ENCODE measurements around the gene NLGN1. TPM values are rescaled to one million over a fixed set of nuclear protein-coding genes. Genes with fewer than 3 reads are reported as not detected.

The NLGN1 gene
- total and polyA plus RNA-seq, 2 of the 8 experiments (the other 6 are each of a cell fraction or from before 2014, with no cell fraction given): 7.8 to 14.8 TPM

GRCh38 chr3:174335324-174335723 lies 937.8 kb downstream of the NLGN1 start:
- POLR2A ChIA-PET (ENCODE audit: partially characterized antibody): interaction anchor here (1.3 kb wide), 1 partner anchor 9 kb away, joined by 4 read pairs; no protein-coding TSS in a partner anchor
- Histone ChIP-seq H4K5ac (ENCODE audit: insufficient read length, low read depth, low read length) (no peak overlapping the region), H4K8ac (ENCODE audit: extremely low read depth, insufficient read depth, low read length) (no peak overlapping the region), H4K91ac (replicated peaks; ENCODE audit: insufficient read length, low read length) (no peak overlapping the region), H3K27me3 (replicated peaks in 1 of 4; ENCODE audit: control insufficient read depth in 3 of 4, extremely low read depth in 1 of 4, insufficient read depth in 3 of 4, low read length in 3 of 4) (no peaks in the 10 kb centered on the region), H3K27ac (ENCODE audit: low read depth, low read length) (no peak overlapping the region), H3K4me1 (replicated peaks in 1 of 4; ENCODE audit: control insufficient read depth in 3 of 4, insufficient read depth in 4 of 4, low read length in 3 of 4) (peaks cover 0 to 5% (median 0%) of the 10 kb centered on the region in 4 experiments; a peak in 2 of 7 replicates), H3K79me2 (ENCODE audit: control insufficient read depth in 1 of 2, insufficient read depth in 2 of 2, low read length in 2 of 2) (no peaks in the 10 kb centered on the region), H4K20me1 (replicated peaks in 1 of 2; ENCODE audit: control insufficient read depth in 1 of 2, insufficient read depth in 2 of 2, low read length in 2 of 2) (no peaks in the 10 kb centered on the region), H2AFZ (ENCODE audit: low read length) (no peak overlapping the region), H3K4ac (replicated peaks; ENCODE audit: insufficient read length, low read depth, low read length) (no peak overlapping the region), H3K23ac (ENCODE audit: insufficient read length) (no peak overlapping the region), H3K79me1 (ENCODE audit: low read depth, low read length) (no peaks in the 10 kb centered on the region), H2BK20ac (ENCODE audit: low read length) (no peak overlapping the region), H3K36me3 (ENCODE audit: control insufficient read depth in 2 of 4, insufficient read depth in 4 of 4, low read length in 3 of 4) (no peaks in the 10 kb centered on the region), H3K14ac (ENCODE audit: insufficient read length) (no peak overlapping the region), H3K9me3 (ENCODE audit: insufficient read depth in 2 of 2, low read depth in 1 of 2, low read length in 1 of 2) (no peaks in the 10 kb centered on the region), H3K4me3 (ENCODE audit: extremely low read depth in 1 of 4, insufficient read depth in 2 of 4, low read depth in 3 of 4, low read length in 4 of 4) (no peak overlapping the region), H3K18ac (ENCODE audit: extremely low read depth, low read length) (no peak overlapping the region), H3K4me2 (ENCODE audit: insufficient read depth in 1 of 2, low read depth in 2 of 2, low read length in 2 of 2) (no peak overlapping the region), H3K9ac (replicated peaks in 1 of 4; ENCODE audit: extremely low read depth in 1 of 4, low read depth in 3 of 4, low read length in 3 of 4) (no peak overlapping the region), H3K23me2 (ENCODE audit: low read depth, low read length) (no peaks in the 10 kb centered on the region), H2BK15ac (ENCODE audit: low read length) (peak overlapping the region; percentile 73; the same call in 1 of the 2 replicates), H2BK120ac (replicated peaks; ENCODE audit: low read depth, low read length) (no peak overlapping the region), H2AK5ac (ENCODE audit: low read depth, low read length) (no peak overlapping the region), H2BK12ac (ENCODE audit: low read depth, low read length) (0 out of 2 replicates have a peak overlapping the region, but pooled peaks have one; percentile 39), H2BK5ac (ENCODE audit: low read depth, low read length) (no peak overlapping the region), H3K56ac (replicated peaks; ENCODE audit: insufficient read length, low read depth, low read length) (no peak overlapping the region)
- no peak for DNase-seq (ENCODE audit: low read depth in 1 of 2, low spot score in 2 of 2)
- CTCF ChIA-PET (ENCODE audit: partially characterized antibody): no interaction called here
- WGBS, 2 experiments (ENCODE audit: extremely low coverage in 1 of 2, insufficient coverage in 1 of 2, insufficient read length in 1 of 2, insufficient replicate concordance in 2 of 2, low coverage in 1 of 2, low lambda C conversion rate in 2 of 2, missing lambda C conversion rate in 1 of 2): 75% methylated on average over 1 of the region's 1 CpG; no CpG with 5 or more reads in 1 of the 2 experiments
- FAIRE-seq: no peak
- TF ChIP-seq RBBP5 (IDR thresholded peaks at IDR 0.05; ENCODE audit: borderline replicate concordance, low read depth, low read length) (no peak), CEBPB (IDR thresholded peaks at IDR 0.05; ENCODE audit: low read depth, low read length) (peak; percentile 59; the same call in 1 of the 2 replicates)
